ENCODE results near the gene TFPI. TPM values are rescaled to one million over a fixed set of nuclear protein-coding genes. Genes with fewer than 3 reads are reported as not detected.

Gene TFPI
- total and polyA plus RNA-seq, 2 donors (not counting 3 experiments of a cell fraction or from before 2014, with no cell fraction given), result 177 to 286 TPM

DNA sequence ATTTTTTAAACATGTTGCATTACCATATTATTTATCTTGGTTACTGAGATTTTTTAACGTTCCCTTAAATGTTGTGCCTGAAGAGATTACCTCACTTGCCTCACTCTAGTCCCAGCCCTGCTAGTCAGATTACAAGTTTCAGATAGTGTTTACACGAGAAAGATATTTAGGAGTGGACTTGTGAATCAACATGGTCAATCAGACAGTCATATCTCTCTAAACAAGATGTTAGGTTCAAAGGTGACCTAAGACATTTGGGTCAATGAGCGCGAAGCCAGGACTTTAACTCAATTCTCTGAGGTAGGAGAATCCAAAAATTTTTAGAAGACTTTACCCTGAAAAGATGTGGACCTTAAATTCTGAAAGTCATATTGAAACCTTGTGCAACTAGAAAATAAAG lies 91.4 kb downstream of the TFPI start:
- Histone ChIP-seq H2AFZ (ENCODE audit: low read depth, low read length) (no peak overlapping the region), H3K9me3 (replicated peaks; ENCODE audit: control insufficient read depth, insufficient read depth, low read length) (no peaks in the 10 kb centered on the region), H3K36me3 (ENCODE audit: control insufficient read depth in 2 of 2, extremely low read depth in 1 of 2, insufficient read depth in 2 of 2, low read length in 2 of 2) (peaks cover 0 to 2% of the 10 kb centered on the region in 2 experiments), H3K4me2 (ENCODE audit: insufficient read depth, low read length) (no peak overlapping the region), H3K4me3 (replicated peaks in 1 of 3; ENCODE audit: insufficient read depth in 1 of 3, low read depth in 1 of 3, low read length in 3 of 3) (no peak overlapping the region), H3K79me2 (ENCODE audit: control insufficient read depth, insufficient read depth, low read length) (no peaks in the 10 kb centered on the region), H3K27ac (ENCODE audit: insufficient read depth, low read depth, low read length) (no peak overlapping the region), H3K27me3 (ENCODE audit: control insufficient read depth in 2 of 2, insufficient read depth in 2 of 2, low read length in 2 of 2) (no peaks in the 10 kb centered on the region), H3K4me1 (ENCODE audit: control insufficient read depth, extremely low read depth, insufficient read depth, low read length) (peaks cover 5% of the 10 kb centered on the region), H4K20me1 (replicated peaks; ENCODE audit: control insufficient read depth, extremely low read depth, insufficient read depth, low read length) (no peaks in the 10 kb centered on the region), H3K9ac (replicated peaks; ENCODE audit: extremely low read depth, insufficient read depth, low read length) (no peak overlapping the region), H3K9me1 (replicated peaks; ENCODE audit: control insufficient read depth, extremely low read depth, insufficient read depth, low read length) (no peaks in the 10 kb centered on the region)
- ChIA-PET POLR2A (no interaction called here), CTCF (no interaction called here)
- FAIRE-seq (no peak), DNase-seq (ENCODE audit: low read depth, low spot score) (peak; percentile 28)
- dilution Hi-C loops (cut with MboI; ENCODE audit: extremely low pct_ligation_motif_present, low sequenced_read_pairs), result no loop called here
- TF ChIP-seq POLR2AphosphoS5 (IDR thresholded peaks at IDR 0.05; ENCODE audit: insufficient read depth, low read depth, low read length) (no peak), JUN (IDR thresholded peaks at IDR 0.05; ENCODE audit: borderline replicate concordance, insufficient read depth, insufficient read length, low read depth) (no peak), MYC (IDR thresholded peaks at IDR 0.05; ENCODE audit: low read depth, low read length) (no peak), FOS (IDR thresholded peaks at IDR 0.05; ENCODE audit: borderline replicate concordance, insufficient read depth, low read length) (no peak), CTCF (IDR thresholded peaks at IDR 0.05; ENCODE audit: extremely low read depth in 1 of 2, insufficient read depth in 1 of 2, low read depth in 1 of 2, low read length in 2 of 2) (no peak), POLR2A (IDR thresholded peaks at IDR 0.05; ENCODE audit: low read depth, low read length) (no peak), EZH2 (IDR thresholded peaks at IDR 0.05; ENCODE audit: borderline replicate concordance, low read depth, low read length, severe bottlenecking) (no peak), GATA2 (IDR thresholded peaks at IDR 0.05; ENCODE audit: insufficient read depth, insufficient read length, low read depth, low read length) (no peak)
- TF ChIP-seq, protein P1, sequence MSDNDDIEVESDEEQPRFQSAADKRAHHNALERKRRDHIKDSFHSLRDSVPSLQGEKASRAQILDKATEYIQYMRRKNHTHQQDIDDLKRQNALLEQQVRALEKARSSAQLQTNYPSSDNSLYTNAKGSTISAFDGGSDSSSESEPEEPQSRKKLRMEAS (IDR thresholded peaks at IDR 0.05; ENCODE audit: insufficient read depth, insufficient read length), result no peak
- intact Hi-C loops (cut with micrococcal nuclease), result no loop called here
- no TSS peak for BruUV-seq (replicated peaks)
